Activated naive CD4-positive, alpha-beta T cell treated with anti-CD3 and anti-CD28 coated beads, Interleukin-2, amount 10 ng/mL, durations not matched to agents 7 days and 5 days (primary cell): Measurements from ENCODE around the gene GMCL1.

Source experiments
- CTCF ChIA-PET: fragments of 350-600 bp; sonication (Branson Sonifier 250); formaldehyde crosslinking; loops from one replicate; lab custom pipeline; 2021; ENCODE audit warnings: antibody characterized with exemption; lab: Charles Lee
- DNase-seq: peaks from one replicate; pipeline ENCODE4 v3.0.0-alpha.2; 2020
- H3K27ac Mint-ChIP-seq: one replicate; pipeline ENCODE4 v1.8.0; 2021; ENCODE audit warnings: mild to moderate bottlenecking, moderate library complexity, mixed read lengths
- H3K27me3 Mint-ChIP-seq: one replicate; pipeline ENCODE4 v1.8.0; 2021; ENCODE audit warnings: mild to moderate bottlenecking, mixed read lengths
- H3K36me3 Mint-ChIP-seq: one replicate; pipeline ENCODE4 v1.8.0; 2021; ENCODE audit warnings: mixed read lengths
- H3K4me1 Mint-ChIP-seq: one replicate; pipeline ENCODE4 v1.8.0; 2021; ENCODE audit warnings: mixed read lengths
- H3K4me3 Mint-ChIP-seq: one replicate; pipeline ENCODE4 v1.8.0; 2021; ENCODE audit warnings: mild to moderate bottlenecking, moderate library complexity, mixed read lengths
- H3K9me3 Mint-ChIP-seq: one replicate; pipeline ENCODE4 v1.8.0; 2021; ENCODE audit warnings: mixed read lengths

The GMCL1 gene

GRCh38 chr2:69829256-69830044, at the start of gene GMCL1:
Gene GMCL1, plus strand, starts transcription at chr2:69829660. Its CDS starts 233 bp downstream, at chr2:69829893.
- Mint-ChIP-seq H3K4me3 (peak within 1 kb of the TSS; percentile 98), H3K9me3 (no peaks in the 10 kb centered on the region), H3K27ac (peak within 1 kb of the TSS; percentile 95), H3K36me3 (peaks cover 19% of the 10 kb centered on the region), H3K27me3 (peaks cover 4% of the 10 kb centered on the region), H3K4me1 (peaks cover 60% of the 10 kb centered on the region)
- DNase-seq, result peak; percentile 99
- CTCF ChIA-PET, result interaction anchor here (1.3 to 2.2 kb wide), 4 partner anchors 10 to 105 kb away, joined by 4 to 9 read pairs (median 6); no protein-coding TSS in a partner anchor

- Mint-ChIP-seq H3K9me3 (peaks cover 15% of the 10 kb centered on the region), H3K4me1 (peaks cover 5% of the 10 kb centered on the region), H3K27ac (no peak overlapping the region), H3K27me3 (peaks cover 3% of the 10 kb centered on the region), H3K4me3 (no peak overlapping the region), H3K36me3 (peaks cover 15% of the 10 kb centered on the region)
- no peak for DNase-seq
- CTCF ChIA-PET, result no interaction called here
Measured at GRCh38 chr2:69780921-69781320, 48.5 kb upstream of the GMCL1 start.

- CTCF ChIA-PET, result no interaction called here
- H3K4me3 Mint-ChIP-seq, result no peak overlapping the region
- no peak overlapping the region for H3K27ac Mint-ChIP-seq
- peaks cover 10% of the 10 kb centered on the region for H3K36me3 Mint-ChIP-seq
- H3K4me1 Mint-ChIP-seq, result peaks cover 2% of the 10 kb centered on the region
- peaks cover 3% of the 10 kb centered on the region for H3K27me3 Mint-ChIP-seq
- DNase-seq, result no peak
- peaks cover 10% of the 10 kb centered on the region for H3K9me3 Mint-ChIP-seq
Measured at GRCh38 chr2:69781321-69782248, 47.9 kb upstream of the GMCL1 start.

- Mint-ChIP-seq H3K4me1 (peaks cover 9% of the 10 kb centered on the region), H3K27ac (no peak overlapping the region), H3K27me3 (no peaks in the 10 kb centered on the region), H3K36me3 (peaks cover 10% of the 10 kb centered on the region), H3K9me3 (no peaks in the 10 kb centered on the region), H3K4me3 (no peak overlapping the region)
- DNase-seq, result no peak
- CTCF ChIA-PET, result interaction anchor here (1.2 kb wide), 1 partner anchor 60 kb away, joined by 3 read pairs; no protein-coding TSS in a partner anchor
Measured at GRCh38 chr2:69784228-69784627, 45.2 kb upstream of the GMCL1 start.

- Mint-ChIP-seq H3K27ac (no peak overlapping the region), H3K27me3 (no peaks in the 10 kb centered on the region), H3K9me3 (no peaks in the 10 kb centered on the region), H3K36me3 (peaks cover 14% of the 10 kb centered on the region), H3K4me1 (peaks cover 16% of the 10 kb centered on the region), H3K4me3 (no peak overlapping the region)
- DNase-seq, result no peak
- CTCF ChIA-PET, result interaction anchor here (1.2 kb wide), 1 partner anchor 61 kb away, joined by 3 read pairs; no protein-coding TSS in a partner anchor
Measured at GRCh38 chr2:69785358-69785757, 44.1 kb upstream of the GMCL1 start.

- DNase-seq, result no peak
- Mint-ChIP-seq H3K27ac (no peak overlapping the region), H3K36me3 (peaks cover 14% of the 10 kb centered on the region), H3K4me3 (no peak overlapping the region), H3K4me1 (peaks cover 16% of the 10 kb centered on the region), H3K9me3 (no peaks in the 10 kb centered on the region), H3K27me3 (no peaks in the 10 kb centered on the region)
- CTCF ChIA-PET, result no interaction called here
Measured at GRCh38 chr2:69786052-69786560, 43.4 kb upstream of the GMCL1 start.

- DNase-seq, result no peak
- Mint-ChIP-seq H3K27ac (no peak overlapping the region), H3K27me3 (no peaks in the 10 kb centered on the region), H3K4me3 (no peak overlapping the region), H3K36me3 (peaks cover 17% of the 10 kb centered on the region), H3K4me1 (peaks cover 14% of the 10 kb centered on the region), H3K9me3 (no peaks in the 10 kb centered on the region)
- CTCF ChIA-PET, result interaction anchor here (1.8 kb wide), 1 partner anchor 64 kb away, joined by 6 read pairs; no protein-coding TSS in a partner anchor
Measured at GRCh38 chr2:69789175-69789721, 40.2 kb upstream of the GMCL1 start.

- CTCF ChIA-PET, result interaction anchor here (1.8 kb wide), 1 partner anchor 65 kb away, joined by 6 read pairs; no protein-coding TSS in a partner anchor
- Mint-ChIP-seq H3K4me1 (peaks cover 14% of the 10 kb centered on the region), H3K27me3 (no peaks in the 10 kb centered on the region), H3K27ac (no peak overlapping the region), H3K9me3 (no peaks in the 10 kb centered on the region), H3K36me3 (peaks cover 17% of the 10 kb centered on the region), H3K4me3 (no peak overlapping the region)
- no peak for DNase-seq
Measured at GRCh38 chr2:69789772-69790600, 39.5 kb upstream of the GMCL1 start.

GRCh38 chr2:69790601-69790959, 38.9 kb upstream of the GMCL1 start:
- CTCF ChIA-PET, result no interaction called here
- no peak for DNase-seq
- H3K27ac Mint-ChIP-seq, result no peak overlapping the region
- peaks cover 17% of the 10 kb centered on the region for H3K36me3 Mint-ChIP-seq
- no peaks in the 10 kb centered on the region for H3K9me3 Mint-ChIP-seq
- no peaks in the 10 kb centered on the region for H3K27me3 Mint-ChIP-seq
- no peak overlapping the region for H3K4me3 Mint-ChIP-seq
- peaks cover 14% of the 10 kb centered on the region for H3K4me1 Mint-ChIP-seq

- H3K36me3 Mint-ChIP-seq, result peaks cover 17% of the 10 kb centered on the region
- no peaks in the 10 kb centered on the region for H3K27me3 Mint-ChIP-seq
- peaks cover 14% of the 10 kb centered on the region for H3K4me1 Mint-ChIP-seq
- CTCF ChIA-PET, result no interaction called here
- no peaks in the 10 kb centered on the region for H3K9me3 Mint-ChIP-seq
- no peak for DNase-seq
- no peak overlapping the region for H3K27ac Mint-ChIP-seq
- no peak overlapping the region for H3K4me3 Mint-ChIP-seq
Measured at GRCh38 chr2:69791045-69791444, 38.4 kb upstream of the GMCL1 start.

GRCh38 chr2:69796174-69796573, 33.3 kb upstream of the GMCL1 start:
- H3K9me3 Mint-ChIP-seq, result no peaks in the 10 kb centered on the region
- CTCF ChIA-PET, result interaction anchor here (0.6 to 2.1 kb wide), 3 partner anchors 21 to 1041 kb away, joined by 3 to 7 read pairs (median 4); no protein-coding TSS in a partner anchor
- no peak for DNase-seq
- H3K27ac Mint-ChIP-seq, result no peak overlapping the region
- H3K4me1 Mint-ChIP-seq, result peaks cover 20% of the 10 kb centered on the region
- no peaks in the 10 kb centered on the region for H3K27me3 Mint-ChIP-seq
- H3K36me3 Mint-ChIP-seq, result peaks cover 6% of the 10 kb centered on the region
- H3K4me3 Mint-ChIP-seq, result no peak overlapping the region

GRCh38 chr2:69797235-69797634, 32.2 kb upstream of the GMCL1 start:
- no peak overlapping the region for H3K27ac Mint-ChIP-seq
- peaks cover 11% of the 10 kb centered on the region for H3K36me3 Mint-ChIP-seq
- H3K4me3 Mint-ChIP-seq, result no peak overlapping the region
- CTCF ChIA-PET, result interaction anchor here (1.0 to 2.1 kb wide), 2 partner anchors 20 to 73 kb away, joined by 3 to 7 read pairs; no protein-coding TSS in a partner anchor
- no peak for DNase-seq
- no peaks in the 10 kb centered on the region for H3K27me3 Mint-ChIP-seq
- no peaks in the 10 kb centered on the region for H3K9me3 Mint-ChIP-seq
- peaks cover 26% of the 10 kb centered on the region for H3K4me1 Mint-ChIP-seq

- Mint-ChIP-seq H3K27me3 (no peaks in the 10 kb centered on the region), H3K4me3 (no peak overlapping the region), H3K9me3 (no peaks in the 10 kb centered on the region), H3K27ac (no peak overlapping the region), H3K36me3 (peaks cover 9% of the 10 kb centered on the region), H3K4me1 (peaks cover 26% of the 10 kb centered on the region)
- CTCF ChIA-PET, result interaction anchor here (2.1 kb wide), 1 partner anchor 74 kb away, joined by 7 read pairs; no protein-coding TSS in a partner anchor
- DNase-seq, result no peak
Measured at GRCh38 chr2:69797836-69798289, 31.6 kb upstream of the GMCL1 start.
